Colonic mucosa (tissue), 4 donors: ENCODE measurements around the gene LAMP1. TPM values are rescaled to one million over a fixed set of nuclear protein-coding genes. Genes with fewer than 3 reads are reported as not detected.

Source experiments
- DNase-seq: peaks from one replicate; pipeline ENCODE4 v3.0.0-alpha.2; 2020
- H3K27ac ChIP-seq: fragments of 200-600 bp; one replicate; pipeline ENCODE4 v1.8.0; 2021
- H3K27me3 ChIP-seq: fragments of 200-600 bp; one replicate; pipeline ENCODE4 v1.8.0; 2021
- H3K36me3 ChIP-seq: fragments of 200-600 bp; one replicate; pipeline ENCODE4 v1.8.0; 2021
- H3K4me1 ChIP-seq: fragments of 200-600 bp; one replicate; pipeline ENCODE4 v1.8.0; 2021; ENCODE audit warnings: mild to moderate bottlenecking
- H3K4me3 ChIP-seq: fragments of 200-600 bp; one replicate; pipeline ENCODE4 v1.8.0; 2021
- H3K9ac ChIP-seq, 2 donors: one replicate each; pipeline ENCODE4 v1.7.0; 2013; ENCODE audit warnings: control low read depth in 2 of 2, low read depth in 2 of 2, low read length in 2 of 2
- H3K9me3 ChIP-seq: fragments of 200-600 bp; one replicate; pipeline ENCODE4 v1.8.0; 2021
- CTCF ChIP-seq: fragments of 200-600 bp; IDR thresholded peaks from one replicate; pipeline ENCODE4 v1.8.0; 2022; ENCODE audit warnings: antibody characterized with exemption, mild to moderate bottlenecking
- intact Hi-C: fragments of 100-400 bp; cut with DNase I; formaldehyde crosslinking; loops from one replicate; pipeline ENCODE4 v1.14.1; 2022
- total RNA-seq, 2 donors: library from RNA; stranded (reverse); fragmentation: NEBNext Ultra II Directional in 1 of 2; extraction: Animal tissue kit (Norgen Biotek cat#: 25700) in 1 of 2; gene quantifications; one replicate each; pipeline ENCODE4 v1.2.1, GENCODE V29; 2021
- donor health status: healthy.
- donor health status: DM: no; HTN: no; CAD: no.
- donor health status: DM: no; HTN: no; CAD: no.

Gene LAMP1
- total RNA-seq, 2 donors from 2014 or later, result 184 to 226 TPM

- H3K4me3 ChIP-seq, result no peak overlapping the region
- H3K4me1 ChIP-seq, result no peaks in the 10 kb centered on the region
- H3K36me3 ChIP-seq, result peaks cover 12% of the 10 kb centered on the region
- no peak for DNase-seq
- no peak for TF ChIP-seq CTCF
- H3K27ac ChIP-seq, result no peak overlapping the region
- H3K9me3 ChIP-seq, result no peaks in the 10 kb centered on the region
- H3K27me3 ChIP-seq, result no peaks in the 10 kb centered on the region
- H3K9ac ChIP-seq, result no peak overlapping the region
- intact Hi-C loops, result no loop called here
Measured at GRCh38 chr13:113315992-113316391, 19.0 kb downstream of the LAMP1 start.

GRCh38 chr13:113317031-113317430 lies 20.0 kb downstream of the LAMP1 start:
- H3K9ac ChIP-seq, result no peak overlapping the region
- no peak overlapping the region for H3K27ac ChIP-seq
- peaks cover 11% of the 10 kb centered on the region for H3K36me3 ChIP-seq
- no peaks in the 10 kb centered on the region for H3K9me3 ChIP-seq
- intact Hi-C loops, result no loop called here
- no peak overlapping the region for H3K4me3 ChIP-seq
- DNase-seq, result no peak
- TF ChIP-seq CTCF, result no peak
- H3K4me1 ChIP-seq, result no peaks in the 10 kb centered on the region
- no peaks in the 10 kb centered on the region for H3K27me3 ChIP-seq

DNA sequence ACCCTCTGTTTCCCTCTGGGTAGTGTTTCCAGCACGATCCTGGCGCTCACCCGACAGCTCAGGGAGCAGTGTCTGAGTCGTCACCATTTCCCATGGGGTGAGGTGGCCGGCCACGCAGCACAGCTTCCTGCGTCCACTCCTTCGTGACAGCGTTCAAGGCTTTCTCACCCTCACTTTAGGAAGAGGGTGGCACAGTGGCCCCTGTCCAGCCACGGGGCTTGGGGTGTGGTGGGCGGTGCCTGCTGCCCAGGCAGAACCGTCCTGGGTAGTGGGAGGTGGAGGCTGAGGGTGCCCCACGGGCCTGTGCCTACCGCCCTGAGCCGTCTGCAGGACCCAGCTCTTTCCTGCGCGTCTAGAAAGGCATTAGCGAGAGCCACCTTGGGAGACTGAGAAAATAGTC lies 21.9 kb downstream of the LAMP1 start:
- no peaks in the 10 kb centered on the region for H3K27me3 ChIP-seq
- H3K4me1 ChIP-seq, result no peaks in the 10 kb centered on the region
- H3K36me3 ChIP-seq, result peaks cover 11% of the 10 kb centered on the region
- no peak overlapping the region for H3K9ac ChIP-seq
- H3K27ac ChIP-seq, result no peak overlapping the region
- no peak for DNase-seq
- intact Hi-C loops, result no loop called here
- no peak for TF ChIP-seq CTCF
- H3K9me3 ChIP-seq, result no peaks in the 10 kb centered on the region
- H3K4me3 ChIP-seq, result no peak overlapping the region

- TF ChIP-seq CTCF, result no peak
- H3K36me3 ChIP-seq, result peaks cover 11% of the 10 kb centered on the region
Measured at GRCh38 chr13:113319371-113319770, 22.3 kb downstream of the LAMP1 start.

DNA sequence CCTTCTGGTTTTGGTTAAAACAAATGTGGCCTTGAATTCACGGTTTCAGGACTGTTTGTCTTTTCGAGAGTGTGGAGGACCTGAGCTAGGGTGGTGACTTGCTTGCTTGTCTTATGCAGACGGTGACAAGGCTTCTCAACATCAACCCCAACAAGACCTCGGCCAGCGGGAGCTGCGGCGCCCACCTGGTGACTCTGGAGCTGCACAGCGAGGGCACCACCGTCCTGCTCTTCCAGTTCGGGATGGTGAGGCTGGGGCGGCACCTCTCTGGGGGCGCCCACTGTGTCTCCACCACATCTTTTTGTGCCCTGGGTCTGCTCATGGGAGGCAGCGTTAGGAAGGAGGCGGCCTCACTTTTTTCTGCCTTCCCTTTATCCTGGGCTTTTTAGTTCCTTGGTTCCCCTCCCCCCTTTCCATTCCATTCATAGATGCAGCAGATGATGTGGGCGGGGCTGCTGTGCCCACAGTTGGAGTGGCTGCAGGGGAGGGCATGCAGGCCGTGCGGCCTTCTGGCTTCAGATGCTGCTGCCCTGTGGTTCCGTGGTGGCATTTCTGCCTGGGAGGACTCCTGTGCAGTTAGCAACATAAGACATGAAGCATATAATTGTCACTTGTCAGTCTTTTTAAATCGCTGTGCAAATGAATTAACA lies 23.3 kb downstream of the LAMP1 start:
- Histone ChIP-seq H3K27me3 (no peaks in the 10 kb centered on the region), H3K27ac (no peak overlapping the region), H3K4me1 (no peaks in the 10 kb centered on the region), H3K9me3 (no peaks in the 10 kb centered on the region), H3K9ac (no peak overlapping the region), H3K36me3 (peaks cover 11% of the 10 kb centered on the region), H3K4me3 (no peak overlapping the region)
- TF ChIP-seq CTCF, result no peak
- intact Hi-C loops, result no loop called here
- no peak for DNase-seq

More at GRCh38 chr13:113319371-113319770, 22.3 kb downstream of the LAMP1 start:
- DNase-seq, result no peak
- Histone ChIP-seq H3K27me3 (no peaks in the 10 kb centered on the region), H3K9ac (no peak overlapping the region), H3K4me3 (no peak overlapping the region), H3K27ac (no peak overlapping the region), H3K9me3 (no peaks in the 10 kb centered on the region), H3K4me1 (no peaks in the 10 kb centered on the region)
- intact Hi-C loops, result no loop called here
